ENCODE results near the gene MYCBP.
"Not testable (repeated sequence)": the region's sequence is repeated elsewhere in the genome, so short reads cannot be mapped to it uniquely, and the experiment has no call there.

MYCBP gene, protein sequence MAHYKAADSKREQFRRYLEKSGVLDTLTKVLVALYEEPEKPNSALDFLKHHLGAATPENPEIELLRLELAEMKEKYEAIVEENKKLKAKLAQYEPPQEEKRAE

DNA sequence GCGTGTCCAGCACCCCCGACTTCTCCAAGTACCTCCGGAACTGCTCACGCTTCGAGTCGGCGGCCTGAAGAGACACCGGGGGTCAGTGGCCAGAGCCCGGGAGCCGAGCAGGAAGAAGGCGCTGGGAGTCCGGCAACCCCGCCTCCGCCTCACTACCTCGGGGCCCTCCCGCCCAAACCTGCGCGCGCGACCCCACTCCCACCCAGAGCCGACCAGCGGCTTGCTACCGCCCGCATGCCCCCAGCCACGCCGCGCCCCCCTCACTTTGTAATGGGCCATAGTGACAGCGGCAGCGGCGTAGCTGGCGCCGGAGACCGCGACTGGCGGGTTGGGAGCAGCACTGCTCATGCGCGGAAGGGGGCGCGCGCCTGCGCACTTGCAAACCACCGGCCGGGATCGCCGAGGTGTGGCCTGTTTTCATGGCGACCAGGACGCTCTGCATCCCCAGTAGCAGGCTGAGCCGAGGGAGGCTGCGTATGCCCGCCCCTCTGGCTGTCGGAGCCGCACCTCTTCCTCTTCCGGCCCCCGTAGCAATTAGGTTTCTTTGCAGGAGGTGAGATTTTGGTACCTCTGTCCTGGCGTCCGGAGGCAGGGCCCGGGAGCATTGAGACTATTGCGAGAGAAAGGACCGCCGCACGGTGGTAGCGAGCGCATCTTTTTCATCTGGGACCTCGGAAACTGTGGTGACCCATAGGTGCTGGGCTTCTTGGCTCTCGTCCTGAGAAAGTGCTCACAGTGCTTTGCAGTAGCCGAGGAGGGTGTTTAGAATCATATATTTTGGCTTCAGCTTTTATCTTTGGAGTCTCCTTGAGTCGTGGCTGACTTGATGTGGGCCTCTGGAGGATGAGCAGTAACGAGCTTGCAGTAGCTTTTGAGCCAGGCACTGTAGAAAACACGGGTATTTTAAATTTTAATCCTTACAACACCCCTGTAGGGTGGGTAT, at the start of gene MYCBP:
MYCBP (minus strand) TSS at position 322 of the 943 bp plus-strand sequence; CDS start at position 279, 43 bp downstream.
- peak within 1 kb of the TSS; percentile 76 for H3K4me3 ChIP-seq (ENCODE audit: low read depth, low read length)

DNA sequence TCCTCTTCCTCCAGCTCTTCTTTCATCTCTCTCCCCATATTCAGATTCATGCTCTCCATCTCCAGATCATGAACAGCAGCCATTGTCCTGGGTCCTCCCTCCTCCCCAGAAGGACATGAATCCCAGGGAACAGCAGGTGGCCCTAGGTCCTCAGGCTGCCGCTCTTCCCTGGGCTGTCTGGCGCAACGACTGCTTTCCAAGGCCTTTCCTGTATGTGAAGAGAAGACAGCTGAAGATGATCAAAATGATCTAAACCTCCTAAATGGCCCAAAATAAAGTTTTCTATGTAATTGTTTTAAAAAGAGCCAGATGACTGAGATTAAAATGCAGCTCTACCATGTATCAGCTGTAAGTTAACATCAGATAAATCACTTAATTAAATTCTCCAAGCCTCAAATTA, 46.0 kb upstream of the MYCBP start:
- no peak overlapping the region for H3K4me3 ChIP-seq (ENCODE audit: low read depth, low read length)

DNA sequence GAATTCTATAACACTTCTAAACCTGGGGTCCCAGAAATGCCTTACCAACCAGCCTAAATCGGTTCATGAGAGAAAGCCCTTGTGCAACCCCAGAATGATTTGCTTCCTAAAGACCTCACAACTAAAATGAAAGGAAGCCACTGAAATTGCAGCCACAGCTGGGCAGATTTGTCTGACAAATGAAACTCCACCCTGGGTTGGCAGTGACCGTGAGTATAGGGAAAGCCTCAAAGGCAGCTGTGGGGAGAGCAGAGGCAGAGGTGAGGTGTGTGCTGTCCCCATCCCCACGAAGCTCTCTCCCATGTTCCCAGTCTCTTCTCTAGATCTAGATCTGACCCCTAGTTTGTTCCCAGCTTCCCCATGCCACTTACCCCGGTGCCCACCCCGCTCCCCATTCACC, 45.4 kb upstream of the MYCBP start:
- H3K4me3 ChIP-seq (ENCODE audit: low read depth, low read length) = no peak overlapping the region

DNA sequence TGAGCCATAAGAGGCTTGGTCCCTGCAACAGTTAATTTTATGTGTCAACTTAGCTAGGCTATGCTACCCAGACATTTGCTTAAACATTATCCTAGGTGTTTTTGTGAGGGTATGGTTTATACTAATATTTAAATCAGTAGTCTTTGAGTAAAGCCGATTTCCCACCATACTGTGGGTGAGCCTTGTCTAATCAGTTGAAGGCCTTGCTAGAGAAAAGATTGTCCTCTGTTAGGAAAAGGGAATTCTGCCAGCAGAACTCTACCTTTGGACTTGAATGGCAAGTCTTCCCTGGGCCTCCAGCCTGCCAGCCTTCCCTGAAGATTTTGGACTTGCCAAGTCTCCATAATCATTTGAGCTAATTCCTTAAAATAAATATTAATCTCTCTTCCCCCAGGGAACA, 44.6 kb upstream of the MYCBP start:
- no peak overlapping the region for H3K4me3 ChIP-seq (ENCODE audit: low read depth, low read length)

DNA sequence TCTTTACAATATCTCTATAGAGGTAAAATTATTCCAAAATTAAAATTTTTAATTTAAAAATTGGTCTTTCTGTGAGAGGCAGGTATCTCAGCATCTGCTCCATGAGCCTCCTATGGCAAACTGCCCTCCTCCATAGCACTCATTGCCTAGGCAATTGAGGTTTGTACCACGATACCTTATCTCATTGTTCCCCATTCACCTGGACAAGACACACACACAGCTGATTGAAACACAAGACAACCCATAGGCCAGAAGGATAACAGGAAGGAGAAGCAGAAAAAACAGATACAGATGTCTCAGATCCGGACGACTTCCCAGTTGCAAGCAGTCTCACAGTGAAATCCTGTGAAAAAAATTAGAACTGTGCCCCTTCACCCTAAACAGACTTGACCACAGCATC, 44.2 kb upstream of the MYCBP start:
- H3K4me3 ChIP-seq (ENCODE audit: low read depth, low read length) = no peak overlapping the region

DNA sequence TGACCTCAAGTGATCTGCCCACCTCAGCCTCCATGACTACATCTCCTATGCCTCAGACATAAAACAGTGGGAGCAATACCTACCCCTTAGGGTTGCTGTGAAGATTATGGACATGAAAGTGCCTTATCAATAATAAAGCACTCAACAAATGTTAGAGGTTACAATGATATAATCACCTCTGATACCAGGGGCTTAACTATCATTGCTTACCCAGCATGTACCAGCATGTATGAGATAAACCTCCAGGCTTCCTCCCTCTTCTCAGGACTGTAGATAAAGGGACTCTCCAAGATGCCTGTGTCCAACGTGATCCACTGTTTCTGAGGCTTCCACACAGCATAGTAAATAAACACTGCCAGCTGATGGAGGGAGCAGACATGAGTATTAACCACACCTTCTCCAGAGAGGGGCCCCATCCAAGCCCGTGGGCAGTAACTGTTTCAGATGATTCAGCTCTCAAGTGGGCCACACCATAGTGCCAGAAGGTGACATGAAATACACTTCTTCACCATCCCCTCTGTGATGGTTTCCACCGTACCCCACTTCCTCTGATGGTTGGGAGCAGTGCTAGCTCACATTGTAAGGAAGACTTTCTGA, 42.3 kb upstream of the MYCBP start:
- no peak overlapping the region for H3K4me3 ChIP-seq (ENCODE audit: low read depth, low read length)

DNA sequence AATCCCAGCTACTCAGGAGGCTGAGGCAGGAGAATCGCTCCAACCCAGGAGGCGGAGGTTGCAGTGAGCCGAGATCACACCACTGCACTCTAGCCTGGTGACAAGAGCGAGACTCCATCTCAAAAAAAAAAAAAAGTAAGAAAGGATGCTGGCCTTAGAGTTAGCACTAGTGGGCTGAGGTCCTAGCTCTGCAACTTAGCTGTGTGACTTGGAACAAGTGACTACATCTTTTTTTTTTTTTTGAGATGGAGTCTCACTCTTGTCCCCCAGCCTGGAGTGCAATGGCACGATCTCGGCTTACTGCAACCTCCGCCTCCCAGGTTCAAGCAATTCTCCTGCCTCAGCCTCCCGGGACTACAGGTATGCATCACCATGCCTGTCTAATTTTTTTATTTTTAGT, 41.8 kb upstream of the MYCBP start:
- H3K4me3 ChIP-seq (ENCODE audit: low read depth, low read length) = not testable (repeated sequence)

DNA sequence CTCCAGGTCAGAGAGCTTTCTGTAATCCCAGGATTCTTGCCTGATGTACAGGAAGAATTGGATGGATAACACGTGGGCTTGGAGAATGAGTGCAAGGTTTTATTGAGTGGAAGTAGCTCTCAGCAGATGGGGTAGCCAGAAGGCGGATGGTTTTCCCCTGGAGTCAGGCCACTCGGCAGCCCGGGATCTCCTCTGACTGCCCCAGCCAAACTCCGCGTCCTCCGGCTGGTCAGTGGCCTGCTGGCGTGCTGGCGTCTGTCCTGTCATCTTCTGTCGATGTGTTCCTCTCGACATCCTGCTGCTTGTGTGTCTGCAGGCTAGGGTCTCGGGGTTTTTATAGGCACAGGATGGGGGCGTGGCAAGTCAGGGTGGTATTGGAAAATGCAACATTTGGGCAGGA, 35.7 kb upstream of the MYCBP start:
- no peak overlapping the region for H3K4me3 ChIP-seq (ENCODE audit: low read depth, low read length)

DNA sequence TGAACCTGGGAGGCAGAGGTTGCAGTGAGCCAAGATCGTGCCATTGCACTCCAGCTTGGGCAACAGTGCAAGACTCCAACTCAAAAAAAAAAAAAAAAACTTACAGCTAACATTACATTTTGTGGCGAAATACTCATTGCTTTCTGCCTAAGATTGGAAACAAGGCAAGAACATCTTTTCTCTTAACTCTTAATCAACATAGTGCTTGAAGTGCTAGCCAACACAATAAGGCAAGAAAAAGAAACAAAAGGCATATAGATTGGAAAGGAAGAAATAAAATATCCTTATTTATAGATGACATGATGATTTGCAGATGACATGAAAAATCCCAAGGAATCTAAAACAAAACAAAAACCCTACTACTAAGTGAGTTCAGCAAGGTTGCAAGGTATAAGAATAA, 32.8 kb upstream of the MYCBP start:
- no peak overlapping the region for H3K4me3 ChIP-seq (ENCODE audit: low read depth, low read length)

DNA sequence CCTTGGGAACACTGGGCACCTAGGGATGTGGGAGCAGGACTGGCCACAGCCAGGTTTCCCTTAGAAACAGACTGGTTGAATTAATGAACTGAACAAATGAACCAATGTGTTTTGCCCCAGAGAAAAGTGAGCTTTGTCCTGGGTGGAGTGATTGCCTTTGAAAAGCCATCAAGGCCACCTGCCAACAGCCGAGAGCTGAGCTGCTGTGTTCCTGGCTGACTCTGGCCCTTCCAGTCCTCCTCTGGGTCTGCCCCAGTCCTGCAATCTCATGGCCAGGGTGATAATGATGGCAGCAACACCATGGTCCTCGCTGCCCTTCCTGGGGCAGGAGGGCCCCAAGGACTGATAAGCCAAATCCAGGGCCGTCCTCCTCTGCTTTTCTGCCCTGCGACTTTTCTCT, 26.4 kb upstream of the MYCBP start:
- H3K4me3 ChIP-seq (ENCODE audit: low read depth, low read length) = no peak overlapping the region

DNA sequence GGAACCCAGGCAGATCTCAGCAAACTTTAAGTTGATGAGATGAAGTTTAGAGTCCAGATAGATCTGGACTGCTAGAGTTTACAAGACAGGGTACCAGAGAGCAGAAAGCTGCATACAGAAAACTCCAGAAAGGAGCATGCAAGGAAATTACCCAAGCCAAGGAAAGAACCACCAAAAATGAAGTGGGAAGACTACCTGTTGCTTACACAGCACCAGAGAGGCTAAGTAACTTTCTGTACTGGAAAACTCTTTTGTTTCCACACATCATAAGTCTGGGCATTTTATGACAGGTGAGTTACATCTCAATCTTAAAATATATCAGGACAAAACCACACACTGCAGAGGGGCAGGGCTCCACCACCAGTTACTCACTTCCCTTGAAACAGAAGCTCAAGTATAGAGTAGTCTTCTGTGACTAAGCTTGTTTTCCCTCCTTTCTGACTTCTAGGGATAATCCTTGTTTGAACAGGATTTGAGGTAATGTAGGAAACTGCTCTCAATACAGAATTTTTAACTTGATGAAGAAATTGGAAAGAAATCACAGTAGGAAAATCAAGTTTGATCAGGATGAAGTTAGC, 25.6 kb upstream of the MYCBP start:
- no peak overlapping the region for H3K4me3 ChIP-seq (ENCODE audit: low read depth, low read length)

DNA sequence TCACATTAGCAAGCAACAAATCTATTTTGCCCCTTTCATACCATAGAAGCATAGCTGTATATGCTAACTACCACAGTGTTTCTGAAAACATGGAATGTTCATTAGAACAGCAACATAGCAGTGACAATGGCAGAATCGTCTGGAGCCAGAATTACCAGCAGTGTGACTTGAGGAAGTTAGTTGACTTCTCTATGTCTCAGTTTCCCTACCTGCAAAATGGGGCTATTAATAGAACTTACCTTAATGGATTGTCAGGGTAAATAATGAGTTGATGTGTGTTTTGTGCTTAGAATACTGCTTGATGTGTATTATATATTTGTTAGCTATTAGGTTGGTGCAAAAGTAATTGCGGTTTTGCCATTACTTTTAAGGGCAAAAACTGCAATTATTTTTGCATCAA, 23.0 kb upstream of the MYCBP start:
- no peak overlapping the region for H3K4me3 ChIP-seq (ENCODE audit: low read depth, low read length)

DNA sequence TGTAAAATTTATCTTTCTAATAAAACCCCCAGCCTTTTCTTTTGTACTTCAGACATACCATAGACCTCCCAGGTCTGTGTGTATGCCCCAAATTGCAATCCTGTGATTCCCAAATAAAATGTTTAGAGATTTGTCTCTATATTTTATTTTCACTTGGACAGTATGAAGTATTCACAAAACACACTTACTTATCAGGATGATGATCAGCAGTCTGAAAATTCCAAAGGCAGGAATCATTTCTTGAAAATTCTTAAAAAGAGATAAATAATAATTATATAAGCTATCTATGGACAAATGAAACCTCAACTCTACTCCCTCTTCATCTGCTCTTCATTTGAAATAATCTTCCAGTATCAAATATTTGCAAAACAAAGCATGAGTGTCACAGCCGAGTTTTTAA, 19.8 kb upstream of the MYCBP start:
- no peak overlapping the region for H3K4me3 ChIP-seq (ENCODE audit: low read depth, low read length)

DNA sequence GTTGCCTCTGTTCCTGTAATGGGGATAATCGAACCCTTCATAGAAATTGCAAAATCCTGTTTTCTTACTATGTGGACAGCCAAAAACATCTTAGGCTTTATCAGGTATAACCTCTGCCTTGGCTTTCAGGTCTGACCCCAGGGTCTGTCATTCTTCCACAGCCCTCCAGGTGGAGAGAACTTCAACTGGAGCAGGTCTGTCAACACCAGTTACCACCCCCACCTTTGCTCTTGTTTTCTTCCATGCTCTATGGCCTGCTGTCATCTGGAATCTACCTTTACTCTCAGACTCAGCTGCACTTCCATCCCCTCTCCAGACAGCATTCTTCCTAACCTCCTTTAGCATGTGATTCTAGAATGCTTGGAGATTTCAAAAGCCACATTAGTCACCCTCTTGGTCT, 18.6 kb upstream of the MYCBP start:
- H3K4me3 ChIP-seq (ENCODE audit: low read depth, low read length) = no peak overlapping the region

DNA sequence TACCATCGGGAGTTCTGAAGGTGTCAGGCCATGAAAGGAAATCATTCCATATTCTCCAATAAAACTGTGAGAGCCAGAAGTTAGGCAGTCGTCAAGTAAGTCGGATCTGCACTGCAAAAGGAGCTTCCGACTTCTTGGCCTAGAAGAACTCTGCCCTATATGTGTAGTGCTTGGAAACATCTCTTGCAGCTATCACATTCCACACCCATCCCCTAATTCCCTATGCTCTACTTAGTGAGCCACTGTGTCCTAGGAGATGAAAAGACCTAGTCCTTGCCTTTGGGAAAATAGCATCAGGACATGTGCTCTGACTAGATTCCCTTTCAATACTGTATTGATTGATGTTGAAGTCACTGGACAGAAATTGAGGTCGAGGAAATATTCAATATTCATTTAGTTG, 16.4 kb upstream of the MYCBP start:
- no peak overlapping the region for H3K4me3 ChIP-seq (ENCODE audit: low read depth, low read length)

DNA sequence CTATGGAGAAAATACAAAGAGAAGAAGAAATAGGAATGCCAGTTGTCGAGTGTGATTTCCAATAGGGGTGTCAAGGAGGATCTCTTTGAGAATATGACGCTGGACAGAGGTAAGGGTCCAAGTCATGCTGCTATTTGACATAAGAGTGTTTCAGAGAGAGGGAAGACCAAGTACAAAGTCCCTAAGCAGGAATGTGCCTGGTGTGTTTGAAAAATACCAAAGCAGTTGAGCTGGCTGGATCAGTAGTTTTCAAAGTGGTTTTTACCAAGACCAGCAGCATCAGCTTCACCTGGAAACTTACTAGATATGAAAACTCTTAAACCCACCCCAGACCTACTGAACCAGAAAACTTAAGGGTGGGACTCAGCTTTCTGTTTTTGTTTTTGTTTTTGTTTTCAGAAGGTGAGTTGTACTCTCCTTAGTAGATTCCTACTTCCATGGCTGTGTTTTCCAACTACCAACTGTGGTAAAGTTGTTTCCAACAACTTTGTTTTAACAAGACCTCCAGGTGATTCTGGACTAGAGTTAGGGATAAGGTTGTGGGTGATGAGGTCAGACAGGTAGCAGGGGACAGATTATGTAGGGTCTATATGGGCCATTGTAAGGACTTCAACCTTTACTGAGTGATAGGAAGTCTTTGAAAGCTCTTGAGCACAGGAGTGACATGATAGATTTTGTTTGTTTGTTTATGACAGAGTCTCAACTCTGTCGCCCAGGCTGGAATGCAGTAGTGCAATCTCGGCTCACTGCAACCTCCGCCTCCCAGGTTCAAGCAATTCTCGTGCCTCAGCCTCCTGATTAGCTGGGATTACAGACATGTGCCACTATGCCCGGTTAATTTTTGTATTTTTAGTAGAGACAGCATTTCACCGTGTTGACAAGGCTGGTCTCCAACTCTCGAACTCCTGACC, 15.5 kb upstream of the MYCBP start:
- no peak overlapping the region for H3K4me3 ChIP-seq (ENCODE audit: low read depth, low read length)

DNA sequence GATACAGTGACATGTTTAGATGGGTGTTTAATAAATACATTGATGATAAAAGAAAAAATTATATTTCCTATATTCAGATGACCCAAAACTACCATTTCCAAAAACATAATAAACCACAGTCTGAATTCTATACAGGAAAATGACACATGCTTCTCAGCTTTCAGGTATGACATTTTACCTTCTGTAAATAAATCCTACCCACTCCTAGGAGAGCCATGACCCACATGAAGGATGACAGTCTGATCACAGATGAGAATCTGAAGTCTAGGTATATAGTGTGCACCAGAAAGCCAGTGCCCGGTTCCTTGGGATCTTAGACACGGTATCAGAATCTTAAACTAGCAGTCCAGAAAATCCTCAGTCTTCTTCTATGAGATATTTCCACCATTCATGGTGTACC, 11.9 kb upstream of the MYCBP start:
- no peak overlapping the region for H3K4me3 ChIP-seq (ENCODE audit: low read depth, low read length)

DNA sequence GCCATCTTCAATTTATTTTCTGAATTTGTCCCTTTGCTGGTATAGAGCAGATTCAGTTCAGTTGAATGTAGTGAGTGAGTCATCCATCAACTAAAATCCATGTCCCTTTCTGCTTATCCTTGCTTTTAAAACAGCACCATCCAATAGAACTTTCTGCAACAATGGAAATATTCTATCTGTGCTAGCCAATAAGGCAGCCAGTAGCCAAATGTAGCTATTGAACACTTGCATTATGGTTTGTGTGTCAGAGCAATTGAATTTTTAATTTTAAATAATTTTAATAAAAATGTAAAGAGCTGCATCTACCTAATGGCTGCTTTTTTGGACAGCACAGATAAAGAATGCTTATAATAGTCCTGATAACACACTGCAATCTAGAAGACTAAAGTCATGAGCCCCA, 8.3 kb upstream of the MYCBP start, which contains the start of gene GJA9:
GJA9 (minus strand) TSS at position 101 of the 400 bp plus-strand sequence. CDS start 5,489 bp downstream, outside the sequence.
- no peak within 1 kb of the TSS for H3K4me3 ChIP-seq (ENCODE audit: low read depth, low read length)

DNA sequence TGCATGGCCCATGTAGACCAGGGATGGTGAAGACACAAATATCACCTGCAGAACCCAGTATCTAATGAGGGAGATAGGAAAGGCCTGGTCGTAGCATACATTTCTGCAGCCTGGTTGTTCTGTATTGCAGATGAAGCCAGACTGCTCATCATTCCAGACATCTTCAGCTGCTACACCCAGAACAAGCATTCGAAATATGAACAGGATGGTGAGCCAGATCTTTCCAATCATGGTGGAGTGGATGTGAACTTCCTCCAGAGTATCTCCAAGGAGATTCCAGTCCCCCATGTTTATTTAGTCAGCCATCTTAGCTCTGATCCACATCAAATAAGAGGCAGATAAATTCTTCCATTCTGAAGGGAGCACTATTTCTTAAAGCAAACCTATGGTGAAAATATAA, 2.7 kb upstream of the MYCBP start:
- no peak overlapping the region for H3K4me3 ChIP-seq (ENCODE audit: low read depth, low read length)

DNA sequence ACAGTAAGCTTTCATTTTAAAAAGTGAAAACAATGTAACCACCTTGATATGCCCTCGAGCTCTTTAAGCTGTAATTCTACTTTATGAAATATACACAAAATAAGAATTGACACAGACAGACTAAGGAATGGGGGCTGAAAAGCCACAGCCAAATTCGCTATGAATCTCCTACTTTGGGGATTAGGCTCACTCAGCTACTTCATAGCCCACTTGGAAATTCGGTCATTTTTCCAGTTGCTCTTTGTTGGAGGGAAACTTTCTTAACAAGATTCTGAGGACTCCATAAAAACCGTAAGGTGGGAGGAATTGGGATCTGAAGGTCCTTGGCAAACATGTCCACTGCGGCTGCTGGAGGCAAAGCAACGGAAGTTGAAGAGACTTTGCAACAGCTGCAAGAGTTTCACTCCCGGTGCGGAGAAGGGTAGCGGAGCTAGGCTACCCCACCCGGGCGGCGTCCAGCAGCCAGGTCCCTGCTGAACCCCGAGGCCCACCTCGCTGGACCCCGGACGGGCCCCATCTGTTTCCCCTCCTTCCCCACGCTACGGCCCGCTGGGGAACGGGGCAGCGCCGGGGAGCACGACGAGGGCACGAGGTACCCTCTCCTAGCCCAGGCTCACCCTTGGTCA, 634 bp downstream of the MYCBP start:
- peak overlapping the region; percentile 76 for H3K4me3 ChIP-seq (ENCODE audit: low read depth, low read length)

All from iPS-11a (cell line).